ENCODE measurements around the gene SMPD3. TPM values are rescaled to one million over a fixed set of nuclear protein-coding genes. Genes with fewer than 3 reads are reported as not detected.

SMPD3 gene
- total RNA-seq, 1 donor from 2014 or later: not detected

- DNase-seq (ENCODE audit: low read depth): peak; percentile 18
- no peak for TF ChIP-seq CTCF (IDR thresholded peaks at IDR 0.05; ENCODE audit: insufficient read depth, low read length, severe bottlenecking)
These were observed 2.5 kb upstream of the SMPD3 start for GRCh38 chr16:68450741-68451255.

GRCh38 chr16:68447653-68448359 lies 502 bp downstream of the SMPD3 start:
- no peak for FAIRE-seq
- DNase-seq (ENCODE audit: low read depth): no peak
- H3K27me3 ChIP-seq (ENCODE audit: control insufficient read depth, insufficient read depth, low read length): peaks cover 15% of the 10 kb centered on the region
- H3K36me3 ChIP-seq (ENCODE audit: control insufficient read depth, insufficient read depth, low read length): no peaks in the 10 kb centered on the region
- no peak for TF ChIP-seq CTCF (IDR thresholded peaks at IDR 0.05; ENCODE audit: insufficient read depth, low read length, severe bottlenecking)
- H3K4me3 ChIP-seq (ENCODE audit: low read depth, low read length): peak overlapping the region; percentile 23

More at GRCh38 chr16:68450741-68451255, 2.5 kb upstream of the SMPD3 start:
- H3K36me3 ChIP-seq (ENCODE audit: control insufficient read depth, insufficient read depth, low read length): no peaks in the 10 kb centered on the region
- FAIRE-seq: no peak
- no peak overlapping the region for H3K4me3 ChIP-seq (ENCODE audit: low read depth, low read length)
- peaks cover 15% of the 10 kb centered on the region for H3K27me3 ChIP-seq (ENCODE audit: control insufficient read depth, insufficient read depth, low read length)

- Histone ChIP-seq H3K4me3 (ENCODE audit: low read depth, low read length) (no peak overlapping the region), H3K27me3 (ENCODE audit: control insufficient read depth, insufficient read depth, low read length) (peaks cover 15% of the 10 kb centered on the region), H3K36me3 (ENCODE audit: control insufficient read depth, insufficient read depth, low read length) (no peaks in the 10 kb centered on the region)
- no peak for TF ChIP-seq CTCF (IDR thresholded peaks at IDR 0.05; ENCODE audit: insufficient read depth, low read length, severe bottlenecking)
- DNase-seq (ENCODE audit: low read depth): no peak
- no peak for FAIRE-seq
These were observed 1.3 kb downstream of the SMPD3 start for GRCh38 chr16:68446681-68447652.

- H3K27me3 ChIP-seq (ENCODE audit: control insufficient read depth, insufficient read depth, low read length): peaks cover 15% of the 10 kb centered on the region
These were observed 2.9 kb downstream of the SMPD3 start for GRCh38 chr16:68445458-68445857.

More at GRCh38 chr16:68445458-68445857, 2.9 kb downstream of the SMPD3 start:
- FAIRE-seq (peak; percentile 94), DNase-seq (ENCODE audit: low read depth) (peak; percentile 58)
- peak; percentile 79 for TF ChIP-seq CTCF (IDR thresholded peaks at IDR 0.05; ENCODE audit: insufficient read depth, low read length, severe bottlenecking)
- H3K36me3 ChIP-seq (ENCODE audit: control insufficient read depth, insufficient read depth, low read length): no peaks in the 10 kb centered on the region
- no peak overlapping the region for H3K4me3 ChIP-seq (ENCODE audit: low read depth, low read length)

Data from bronchial epithelial cell (primary cell).